ENCODE data around the gene CSNK1A1L. TPM values are rescaled to one million over a fixed set of nuclear protein-coding genes. Genes with fewer than 3 reads are reported as not detected.

Gene CSNK1A1L
- total and polyA plus RNA-seq, 2 of the 13 experiments (the other 11 are each of a cell fraction or from before 2014, with no cell fraction given): not detected

- peak; percentile 55; the same call in 1 of the 2 replicates for TF ChIP-seq MTERF4 (CRISPR knock-in tag; IDR thresholded peaks at IDR 0.05)
- no peak for TF ChIP-seq SNAPC5 (CRISPR knock-in tag; IDR thresholded peaks at IDR 0.05; ENCODE audit: borderline replicate concordance)
- TF ChIP-seq WIZ (CRISPR knock-in tag; IDR thresholded peaks at IDR 0.05): no peak
- TF ChIP-seq TBP (CRISPR knock-in tag; IDR thresholded peaks at IDR 0.05): no peak
- no peak for TF ChIP-seq ZNF567 (CRISPR knock-in tag; IDR thresholded peaks at IDR 0.05; ENCODE audit: borderline replicate concordance)
- TF ChIP-seq HNF1B (CRISPR knock-in tag; IDR thresholded peaks at IDR 0.05): no peak
- TF ChIP-seq TEAD3 (CRISPR knock-in tag; optimal IDR thresholded peaks at IDR 0.05; ENCODE audit: borderline replicate concordance): peak; percentile 25
- peak; percentile 92; the same call in 1 of the 2 replicates for TF ChIP-seq ZNF839 (CRISPR knock-in tag; IDR thresholded peaks at IDR 0.05; ENCODE audit: borderline replicate concordance)
- TF ChIP-seq CREM (IDR thresholded peaks at IDR 0.05): no peak
- TF ChIP-seq CREM (CRISPR knock-in tag; IDR thresholded peaks at IDR 0.05): no peak
- no peak for TF ChIP-seq TARDBP (CRISPR knock-in tag; IDR thresholded peaks at IDR 0.05)
- TF ChIP-seq GTF3A (CRISPR knock-in tag; conservative IDR thresholded peaks at IDR 0.05): 0 out of 2 replicates have a peak, but pooled peaks have one; percentile 51
- peak; percentile 58; the same call in 1 of the 2 replicates for TF ChIP-seq TFDP2 (CRISPR knock-in tag; IDR thresholded peaks at IDR 0.05)
- TF ChIP-seq IRX3 (CRISPR knock-in tag; IDR thresholded peaks at IDR 0.05; ENCODE audit: borderline replicate concordance, low read depth): no peak; the same call in 1 of the 2 replicates
- no peak for TF ChIP-seq ZNF329 (CRISPR knock-in tag; IDR thresholded peaks at IDR 0.05; ENCODE audit: low read depth)
- peak; percentile 66; the same call in 1 of the 2 replicates for TF ChIP-seq ZNF703 (CRISPR knock-in tag; IDR thresholded peaks at IDR 0.05; ENCODE audit: borderline replicate concordance)
- TF ChIP-seq MAZ (IDR thresholded peaks at IDR 0.05; ENCODE audit: borderline replicate concordance, low read depth, low read length): peak; percentile 69; the same call in 1 of the 2 replicates
- TF ChIP-seq MAZ (CRISPR knock-in tag; IDR thresholded peaks at IDR 0.05; ENCODE audit: low read depth): peak; percentile 44; the same call in 1 of the 2 replicates
- peak; percentile 96 for TF ChIP-seq GABPB1 (CRISPR knock-in tag; IDR thresholded peaks at IDR 0.05)
- TF ChIP-seq KDM2A (CRISPR knock-in tag; IDR thresholded peaks at IDR 0.05; ENCODE audit: borderline replicate concordance, low read depth): peak; percentile 89; the same call in 1 of the 2 replicates
- peak; percentile 64 for TF ChIP-seq SKI (IDR thresholded peaks at IDR 0.05; ENCODE audit: partially characterized antibody)
- TF ChIP-seq ASH2L (IDR thresholded peaks at IDR 0.05; ENCODE audit: insufficient read length, low read depth, low read length): peak; percentile 86
- TF ChIP-seq SMAD9 (CRISPR knock-in tag; IDR thresholded peaks at IDR 0.05): no peak
These were observed 46.3 kb downstream of the CSNK1A1L start, which contains the start of gene SUPT20H (continued) for GRCh38 chr13:37058910-37059847.
